GM19324 (cell line): ENCODE data around the gene FSTL1.

Experiments used
- ATAC-seq: cut with Tn5 transposase; IDR thresholded peaks from one replicate; pipeline ENCODE4 v1.9.1; 2021; ENCODE audit warnings: mild to moderate bottlenecking, moderate library complexity; ENCODE audit not compliant: unreplicated experiment, low FRiP score

The FSTL1 gene

GRCh38 chr3:120440762-120441161, 10.0 kb downstream of the FSTL1 start:
- ATAC-seq = no peak

GRCh38 chr3:120440001-120440703, 10.6 kb downstream of the FSTL1 start:
- no peak for ATAC-seq

GRCh38 chr3:120438665-120439370, 12.0 kb downstream of the FSTL1 start:
- ATAC-seq = no peak

- ATAC-seq = no peak
Observed at GRCh38 chr3:120438216-120438615, 12.6 kb downstream of the FSTL1 start.

- ATAC-seq = no peak
Observed at GRCh38 chr3:120437559-120437958, 13.2 kb downstream of the FSTL1 start.

- no peak for ATAC-seq
Observed at GRCh38 chr3:120436523-120437050, 14.2 kb downstream of the FSTL1 start.

- no peak for ATAC-seq
Observed at GRCh38 chr3:120435621-120436020, 15.2 kb downstream of the FSTL1 start.

GRCh38 chr3:120433662-120434331, 17.0 kb downstream of the FSTL1 start:
- ATAC-seq = no peak

- ATAC-seq = no peak
Observed at GRCh38 chr3:120432150-120432860, 18.5 kb downstream of the FSTL1 start.

GRCh38 chr3:120429921-120430361, 20.9 kb downstream of the FSTL1 start:
- ATAC-seq = no peak

GRCh38 chr3:120428924-120429323, 21.9 kb downstream of the FSTL1 start:
- no peak for ATAC-seq

- no peak for ATAC-seq
Observed at GRCh38 chr3:120427201-120427600, 23.6 kb downstream of the FSTL1 start.

GRCh38 chr3:120425572-120426250, 25.1 kb downstream of the FSTL1 start:
- ATAC-seq = no peak

GRCh38 chr3:120424976-120425570, 25.7 kb downstream of the FSTL1 start:
- no peak for ATAC-seq

GRCh38 chr3:120424506-120424905, 26.3 kb downstream of the FSTL1 start:
- ATAC-seq = no peak

GRCh38 chr3:120423432-120423831, 27.4 kb downstream of the FSTL1 start:
- ATAC-seq = no peak

GRCh38 chr3:120421926-120422325, 28.9 kb downstream of the FSTL1 start:
- no peak for ATAC-seq

- no peak for ATAC-seq
Observed at GRCh38 chr3:120420928-120421551, 29.8 kb downstream of the FSTL1 start.

- no peak for ATAC-seq
Observed at GRCh38 chr3:120420360-120420759, 30.4 kb downstream of the FSTL1 start.
